ENCODE data around the gene PAK6. TPM values are rescaled to one million over a fixed set of nuclear protein-coding genes. Genes with fewer than 3 reads are reported as not detected.

PAK6 gene
- not detected in 2 replicates for polyA plus RNA-seq (2011; rRNA removed)
- polyA minus RNA-seq (2011; rRNA and poly(A)+ RNA removed) = not detected in 2 replicates

GRCh38 chr15:40238532-40239403 lies at the start of gene PAK6:
Gene PAK6, plus strand, starts transcription at chr15:40239063. Its CDS starts 25,723 bp downstream, at chr15:40264786.
- H3K9me3 ChIP-seq (ENCODE audit: control insufficient read depth, insufficient read depth, low read length) = no peaks in the 10 kb centered on the region
- H3K4me3 ChIP-seq (ENCODE audit: low read depth, low read length) = peak within 1 kb of the TSS; percentile 53
- no peak for DNase-seq (ENCODE audit: low read depth, low spot score)
- TF ChIP-seq CTCF (IDR thresholded peaks at IDR 0.05; ENCODE audit: low read depth, low read length) = no peak
- ChIA-PET CTCF (interaction anchor here (0.9 to 2.6 kb wide), 5 partner anchors 22 to 130 kb away, joined by 3 to 17 read pairs (median 12); no protein-coding TSS in a partner anchor), POLR2A (interaction anchor here (0.6 kb wide), 3 partner anchors 11 to 59 kb away, joined by 3 to 6 read pairs (median 6); no protein-coding TSS in a partner anchor)
- H3K27ac ChIP-seq (ENCODE audit: low read depth, low read length) = no peak within 1 kb of the TSS
- peaks cover 9% of the 10 kb centered on the region for H3K27me3 ChIP-seq (ENCODE audit: control insufficient read depth, insufficient read depth, low read length)

GRCh38 chr15:40190591-40190990 lies 48.3 kb upstream of the PAK6 start:
- Histone ChIP-seq H3K27me3 (ENCODE audit: control insufficient read depth, insufficient read depth, low read length) (no peaks in the 10 kb centered on the region), H3K4me3 (ENCODE audit: low read depth, low read length) (no peak overlapping the region), H3K27ac (ENCODE audit: low read depth, low read length) (no peak overlapping the region), H3K9me3 (ENCODE audit: control insufficient read depth, insufficient read depth, low read length) (no peaks in the 10 kb centered on the region)
- no peak for TF ChIP-seq CTCF (IDR thresholded peaks at IDR 0.05; ENCODE audit: low read depth, low read length)
- ChIA-PET CTCF (interaction anchor here (1.2 kb wide), 2 partner anchors 84 to 145 kb away, joined by 4 to 9 read pairs; no protein-coding TSS in a partner anchor), POLR2A (interaction anchor here (0.7 kb wide), 1 partner anchor 256 kb away, joined by 4 read pairs; no protein-coding TSS in a partner anchor)
- peak; percentile 38 for DNase-seq (ENCODE audit: low read depth, low spot score)

- POLR2A ChIA-PET = interaction anchor here (0.6 kb wide), 1 partner anchor 27 kb away, joined by 3 read pairs; no protein-coding TSS in a partner anchor
These were observed 45.9 kb upstream of the PAK6 start for GRCh38 chr15:40192942-40193341.

GRCh38 chr15:40197434-40197833 lies 41.4 kb upstream of the PAK6 start:
- no peak overlapping the region for H3K4me3 ChIP-seq (ENCODE audit: low read depth, low read length)
- ChIA-PET CTCF (interaction anchor here (10.9 kb wide), 1 partner anchor 77 kb away, joined by 68 read pairs; no protein-coding TSS in a partner anchor), POLR2A (no interaction called here)
- H3K27me3 ChIP-seq (ENCODE audit: control insufficient read depth, insufficient read depth, low read length) = no peaks in the 10 kb centered on the region
- H3K27ac ChIP-seq (ENCODE audit: low read depth, low read length) = no peak overlapping the region
- H3K9me3 ChIP-seq (ENCODE audit: control insufficient read depth, insufficient read depth, low read length) = no peaks in the 10 kb centered on the region
- TF ChIP-seq CTCF (IDR thresholded peaks at IDR 0.05; ENCODE audit: low read depth, low read length) = no peak
- no peak for DNase-seq (ENCODE audit: low read depth, low spot score)

More at GRCh38 chr15:40192942-40193341, 45.9 kb upstream of the PAK6 start:
- H3K9me3 ChIP-seq (ENCODE audit: control insufficient read depth, insufficient read depth, low read length) = no peaks in the 10 kb centered on the region
- CTCF ChIA-PET = interaction anchor here (1.0 to 2.9 kb wide), 4 partner anchors 25 to 147 kb away, joined by 3 to 13 read pairs (median 4); no protein-coding TSS in a partner anchor
- no peak for DNase-seq (ENCODE audit: low read depth, low spot score)
- H3K27me3 ChIP-seq (ENCODE audit: control insufficient read depth, insufficient read depth, low read length) = no peaks in the 10 kb centered on the region
- no peak for TF ChIP-seq CTCF (IDR thresholded peaks at IDR 0.05; ENCODE audit: low read depth, low read length)
- no peak overlapping the region for H3K27ac ChIP-seq (ENCODE audit: low read depth, low read length)
- no peak overlapping the region for H3K4me3 ChIP-seq (ENCODE audit: low read depth, low read length)
